ENCODE measurements around the gene PSME4.

Gene PSME4

GRCh38 chr2:53970724-53971602, at the start of gene PSME4:
PSME4 (minus strand) TSS chr2:53970993; CDS start chr2:53970784, 209 bp downstream.
- TF ChIP-seq GATA1 (IDR thresholded peaks at IDR 0.05; ENCODE audit: low read depth, low read length) (no peak), POLR2A (IDR thresholded peaks at IDR 0.05; ENCODE audit: low read length) (peak; percentile 68)
- DNase-seq = peak; percentile 94 to 96

GRCh38 chr2:54015798-54016699, 45.3 kb upstream of the PSME4 start:
- TF ChIP-seq POLR2A (IDR thresholded peaks at IDR 0.05; ENCODE audit: low read length) = no peak
- TF ChIP-seq GATA1 (IDR thresholded peaks at IDR 0.05; ENCODE audit: low read depth, low read length) = no peak
- no peak for DNase-seq

- DNase-seq = no peak
- no peak for TF ChIP-seq POLR2A (IDR thresholded peaks at IDR 0.05; ENCODE audit: low read length)
- TF ChIP-seq GATA1 (IDR thresholded peaks at IDR 0.05; ENCODE audit: low read depth, low read length) = no peak
These were observed 43.2 kb upstream of the PSME4 start for GRCh38 chr2:54013996-54014395.

- DNase-seq = no peak
- no peak for TF ChIP-seq GATA1 (IDR thresholded peaks at IDR 0.05; ENCODE audit: low read depth, low read length)
- TF ChIP-seq POLR2A (IDR thresholded peaks at IDR 0.05; ENCODE audit: low read length) = no peak
These were observed 41.8 kb upstream of the PSME4 start for GRCh38 chr2:54012538-54013141.

GRCh38 chr2:54009549-54009948, 38.8 kb upstream of the PSME4 start:
- no peak for TF ChIP-seq POLR2A (IDR thresholded peaks at IDR 0.05; ENCODE audit: low read length)
- no peak for TF ChIP-seq GATA1 (IDR thresholded peaks at IDR 0.05; ENCODE audit: low read depth, low read length)
- no peak for DNase-seq

- DNase-seq = no peak
- TF ChIP-seq GATA1 (IDR thresholded peaks at IDR 0.05; ENCODE audit: low read depth, low read length) = no peak
- no peak for TF ChIP-seq POLR2A (IDR thresholded peaks at IDR 0.05; ENCODE audit: low read length)
These were observed 37.6 kb upstream of the PSME4 start for GRCh38 chr2:54008439-54008838.

- peak; percentile 55 for TF ChIP-seq POLR2A (IDR thresholded peaks at IDR 0.05; ENCODE audit: low read length)
- no peak for TF ChIP-seq GATA1 (IDR thresholded peaks at IDR 0.05; ENCODE audit: low read depth, low read length)
- peak; percentile 52 to 65 for DNase-seq
These were observed 29.7 kb upstream of the PSME4 start for GRCh38 chr2:54000524-54000923.

GRCh38 chr2:54000122-54000521, 29.3 kb upstream of the PSME4 start:
- DNase-seq = peak in 1 of 2 experiments; percentile 40
- TF ChIP-seq GATA1 (IDR thresholded peaks at IDR 0.05; ENCODE audit: low read depth, low read length) = no peak
- no peak for TF ChIP-seq POLR2A (IDR thresholded peaks at IDR 0.05; ENCODE audit: low read length)

GRCh38 chr2:53998834-53999233, 28.0 kb upstream of the PSME4 start:
- no peak for TF ChIP-seq POLR2A (IDR thresholded peaks at IDR 0.05; ENCODE audit: low read length)
- no peak for DNase-seq

GRCh38 chr2:53994818-53995808, 24.3 kb upstream of the PSME4 start:
- no peak for DNase-seq
- TF ChIP-seq POLR2A (IDR thresholded peaks at IDR 0.05; ENCODE audit: low read length) (no peak), GATA1 (IDR thresholded peaks at IDR 0.05; ENCODE audit: low read depth, low read length) (no peak)

- no peak for DNase-seq
These were observed 21.2 kb upstream of the PSME4 start for GRCh38 chr2:53991948-53992347.

GRCh38 chr2:53989210-53989862, 18.5 kb upstream of the PSME4 start:
- TF ChIP-seq POLR2A (IDR thresholded peaks at IDR 0.05; ENCODE audit: low read length) (no peak), GATA1 (IDR thresholded peaks at IDR 0.05; ENCODE audit: low read depth, low read length) (no peak)
- DNase-seq = no peak

More at GRCh38 chr2:53991948-53992347, 21.2 kb upstream of the PSME4 start:
- TF ChIP-seq POLR2A (IDR thresholded peaks at IDR 0.05; ENCODE audit: low read length) (no peak), GATA1 (IDR thresholded peaks at IDR 0.05; ENCODE audit: low read depth, low read length) (no peak)

Data from erythroblast (primary cell).